Liver (tissue), 3 donors: Measurements from ENCODE around the gene NEMF.
A peak's percentile ranks its signal among the peaks of the same experiment; 100 is the strongest.

ENCODE experiments used
- FOXA1 ChIP-seq: IDR thresholded peaks from 2 replicates; pipeline ENCODE4 v1.6.1; 2016; ENCODE audit warnings: antibody characterized with exemption
- GABPA ChIP-seq, 2 donors: IDR thresholded peaks in 1 of 2; conservative IDR thresholded peaks in 1 of 2; 2 replicates each; pipeline ENCODE4 v1.6.1; 2016; ENCODE audit warnings: antibody characterized with exemption in 2 of 2, mild to moderate bottlenecking in 1 of 2, moderate library complexity in 1 of 2
- HNF4G ChIP-seq: IDR thresholded peaks from 2 replicates; pipeline ENCODE4 v1.6.1; 2016; ENCODE audit warnings: antibody characterized with exemption
- MAX ChIP-seq: IDR thresholded peaks from 2 replicates; pipeline ENCODE4 v1.6.1; 2016; ENCODE audit warnings: antibody characterized with exemption
- RAD21 ChIP-seq, 2 donors: IDR thresholded peaks; 2 replicates each; pipeline ENCODE4 v1.6.1; 2016; ENCODE audit warnings: antibody characterized with exemption in 2 of 2, mild to moderate bottlenecking in 2 of 2
- REST ChIP-seq: IDR thresholded peaks from 2 replicates; pipeline ENCODE4 v1.6.1; 2016; ENCODE audit warnings: antibody characterized with exemption, mild to moderate bottlenecking
- SP1 ChIP-seq: IDR thresholded peaks from 2 replicates; pipeline ENCODE4 v1.6.1; 2018; ENCODE audit warnings: antibody characterized with exemption, mild to moderate bottlenecking
- TAF1 ChIP-seq: conservative IDR thresholded peaks from 2 replicates; pipeline ENCODE4 v1.6.1; 2016; ENCODE audit warnings: antibody characterized with exemption, mild to moderate bottlenecking
- YY1 ChIP-seq: IDR thresholded peaks from 2 replicates; pipeline ENCODE4 v1.6.1; 2016; ENCODE audit warnings: antibody characterized with exemption, mild to moderate bottlenecking
- ZBTB33 ChIP-seq: IDR thresholded peaks from 2 replicates; pipeline ENCODE4 v1.6.1; 2016; ENCODE audit warnings: antibody characterized with exemption
- TF ChIP-seq, protein P1 (sequence below): fragments of 150-350 bp; IDR thresholded peaks from 2 replicates; pipeline ENCODE4 v1.5.1; 2017; ENCODE audit warnings: improper control_type of control experiment, low read depth, low read length; ENCODE audit not compliant: missing input control
- donor health status: healthy.
- donor health status: healthy.

DNA sequence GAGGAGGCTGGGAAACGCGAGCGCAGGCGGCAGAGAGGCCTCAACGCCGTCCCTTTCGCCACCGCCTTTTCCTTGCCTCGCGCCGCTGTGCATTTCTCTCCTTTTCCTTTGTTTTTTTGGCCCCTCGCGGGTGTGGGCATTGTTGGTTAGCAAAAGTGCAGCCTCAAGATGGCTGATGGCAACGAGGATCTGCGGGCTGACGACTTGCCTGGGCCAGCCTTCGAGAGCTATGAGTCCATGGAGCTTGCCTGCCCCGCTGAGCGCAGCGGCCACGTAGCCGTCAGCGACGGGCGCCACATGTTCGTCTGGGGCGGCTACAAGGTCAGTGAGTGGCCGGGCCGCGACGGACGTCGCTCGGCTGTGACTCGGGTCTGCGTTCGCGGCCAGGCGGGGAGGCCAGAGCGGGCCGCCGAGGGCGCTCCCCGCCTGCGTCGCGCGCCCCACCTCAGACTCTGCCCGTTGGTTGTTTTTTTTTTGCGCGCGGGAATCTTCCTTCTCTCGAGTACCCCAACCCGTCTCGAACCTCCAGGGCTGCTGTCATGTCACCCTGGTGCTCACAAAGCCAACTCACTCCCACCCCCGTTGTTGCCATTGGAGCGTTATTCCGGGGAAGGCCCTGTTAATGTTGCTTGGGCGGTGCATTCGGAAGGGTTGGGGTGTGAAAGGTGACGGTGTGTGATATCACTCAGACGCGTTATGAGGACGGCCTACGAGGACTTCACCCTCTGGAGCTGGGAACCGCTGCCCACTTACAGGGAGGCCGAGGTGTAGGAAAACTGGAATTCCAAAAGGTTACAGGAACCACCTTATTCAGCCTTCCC lies 84.1 kb downstream of the NEMF start:
- TF ChIP-seq, protein P1, sequence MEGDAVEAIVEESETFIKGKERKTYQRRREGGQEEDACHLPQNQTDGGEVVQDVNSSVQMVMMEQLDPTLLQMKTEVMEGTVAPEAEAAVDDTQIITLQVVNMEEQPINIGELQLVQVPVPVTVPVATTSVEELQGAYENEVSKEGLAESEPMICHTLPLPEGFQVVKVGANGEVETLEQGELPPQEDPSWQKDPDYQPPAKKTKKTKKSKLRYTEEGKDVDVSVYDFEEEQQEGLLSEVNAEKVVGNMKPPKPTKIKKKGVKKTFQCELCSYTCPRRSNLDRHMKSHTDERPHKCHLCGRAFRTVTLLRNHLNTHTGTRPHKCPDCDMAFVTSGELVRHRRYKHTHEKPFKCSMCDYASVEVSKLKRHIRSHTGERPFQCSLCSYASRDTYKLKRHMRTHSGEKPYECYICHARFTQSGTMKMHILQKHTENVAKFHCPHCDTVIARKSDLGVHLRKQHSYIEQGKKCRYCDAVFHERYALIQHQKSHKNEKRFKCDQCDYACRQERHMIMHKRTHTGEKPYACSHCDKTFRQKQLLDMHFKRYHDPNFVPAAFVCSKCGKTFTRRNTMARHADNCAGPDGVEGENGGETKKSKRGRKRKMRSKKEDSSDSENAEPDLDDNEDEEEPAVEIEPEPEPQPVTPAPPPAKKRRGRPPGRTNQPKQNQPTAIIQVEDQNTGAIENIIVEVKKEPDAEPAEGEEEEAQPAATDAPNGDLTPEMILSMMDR: no peak
- peak; percentile 41 for TF ChIP-seq HNF4G
- TF ChIP-seq TAF1: peak; percentile 81
- TF ChIP-seq YY1: no peak
- no peak for TF ChIP-seq RAD21 (IDR thresholded peaks at IDR 0.05)
- TF ChIP-seq REST: no peak
- TF ChIP-seq FOXA1: no peak
- TF ChIP-seq MAX: no peak
- TF ChIP-seq SP1: peak; percentile 60
- TF ChIP-seq ZBTB33: no peak
- TF ChIP-seq GABPA (IDR thresholded peaks at IDR 0.05 in 1 of 2, conservative IDR thresholded peaks at IDR 0.05 in 1 of 2): no peak
